SKM-1 treated with dmso at 0.1 percent for 144 hours (cell line): ENCODE measurements around the gene P2RY14.

Experiments used
- DNase-seq: peaks from one replicate; lab custom pipeline; 2025; ENCODE audit not compliant: unreplicated experiment; lab: John Stamatoyannopoulos, UW

Gene P2RY14

GRCh38 chr3:151191095-151191494, 87.2 kb downstream of the P2RY14 start:
- no peak for DNase-seq

- no peak for DNase-seq
Observed at GRCh38 chr3:151183265-151183671, 95.1 kb downstream of the P2RY14 start.

- no peak for DNase-seq
Observed at GRCh38 chr3:151182349-151183079, 95.8 kb downstream of the P2RY14 start.

GRCh38 chr3:151178208-151178845, 100.0 kb downstream of the P2RY14 start:
- DNase-seq: no peak

GRCh38 chr3:151175952-151176351, 102.4 kb downstream of the P2RY14 start:
- DNase-seq: no peak

- DNase-seq: peak; percentile 35
Observed at GRCh38 chr3:151174351-151174750, 104.0 kb downstream of the P2RY14 start.

- DNase-seq: peak; percentile 58
Observed at GRCh38 chr3:151171145-151171757, 107.1 kb downstream of the P2RY14 start.

- DNase-seq: peak; percentile 72
Observed at GRCh38 chr3:151169948-151170679, 108.2 kb downstream of the P2RY14 start.

GRCh38 chr3:151169262-151169947, 108.9 kb downstream of the P2RY14 start:
- DNase-seq: peak; percentile 97

- DNase-seq: peak; percentile 56
Observed at GRCh38 chr3:151168269-151169094, 109.9 kb downstream of the P2RY14 start.

- no peak for DNase-seq
Observed at GRCh38 chr3:151166161-151166560, 112.2 kb downstream of the P2RY14 start.

GRCh38 chr3:151165226-151165625, 113.1 kb downstream of the P2RY14 start:
- DNase-seq: no peak
